OCI-LY1 (cell line): ENCODE measurements around the gene SPRED2.

Source experiments
- EZH2 ChIP-seq: fragments of 200-600 bp; sonication (generic), shearing (Covaris generic); IDR thresholded peaks from 2 replicates; pipeline ENCODE4 v1.8.0; 2017; ENCODE audit warnings: borderline replicate concordance, mixed run types, mild to moderate bottlenecking, antibody characterized with exemption, low read length, moderate library complexity, mixed read lengths
- TF ChIP-seq, protein P1 (sequence below): fragments of 200-600 bp; sonication (generic), shearing (Covaris generic); IDR thresholded peaks from 2 replicates; pipeline ENCODE4 v1.5.1; 2017; ENCODE audit warnings: mild to moderate bottlenecking, antibody characterized with exemption, low read length, moderate library complexity, mixed read lengths

GRCh38 chr2:65351234-65351947 is 81.0 kb downstream of the SPRED2 start:
- TF ChIP-seq, protein P1, sequence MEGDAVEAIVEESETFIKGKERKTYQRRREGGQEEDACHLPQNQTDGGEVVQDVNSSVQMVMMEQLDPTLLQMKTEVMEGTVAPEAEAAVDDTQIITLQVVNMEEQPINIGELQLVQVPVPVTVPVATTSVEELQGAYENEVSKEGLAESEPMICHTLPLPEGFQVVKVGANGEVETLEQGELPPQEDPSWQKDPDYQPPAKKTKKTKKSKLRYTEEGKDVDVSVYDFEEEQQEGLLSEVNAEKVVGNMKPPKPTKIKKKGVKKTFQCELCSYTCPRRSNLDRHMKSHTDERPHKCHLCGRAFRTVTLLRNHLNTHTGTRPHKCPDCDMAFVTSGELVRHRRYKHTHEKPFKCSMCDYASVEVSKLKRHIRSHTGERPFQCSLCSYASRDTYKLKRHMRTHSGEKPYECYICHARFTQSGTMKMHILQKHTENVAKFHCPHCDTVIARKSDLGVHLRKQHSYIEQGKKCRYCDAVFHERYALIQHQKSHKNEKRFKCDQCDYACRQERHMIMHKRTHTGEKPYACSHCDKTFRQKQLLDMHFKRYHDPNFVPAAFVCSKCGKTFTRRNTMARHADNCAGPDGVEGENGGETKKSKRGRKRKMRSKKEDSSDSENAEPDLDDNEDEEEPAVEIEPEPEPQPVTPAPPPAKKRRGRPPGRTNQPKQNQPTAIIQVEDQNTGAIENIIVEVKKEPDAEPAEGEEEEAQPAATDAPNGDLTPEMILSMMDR: no peak
- no peak for TF ChIP-seq EZH2
